ENCODE results near the gene CLPTM1L.

DNA sequence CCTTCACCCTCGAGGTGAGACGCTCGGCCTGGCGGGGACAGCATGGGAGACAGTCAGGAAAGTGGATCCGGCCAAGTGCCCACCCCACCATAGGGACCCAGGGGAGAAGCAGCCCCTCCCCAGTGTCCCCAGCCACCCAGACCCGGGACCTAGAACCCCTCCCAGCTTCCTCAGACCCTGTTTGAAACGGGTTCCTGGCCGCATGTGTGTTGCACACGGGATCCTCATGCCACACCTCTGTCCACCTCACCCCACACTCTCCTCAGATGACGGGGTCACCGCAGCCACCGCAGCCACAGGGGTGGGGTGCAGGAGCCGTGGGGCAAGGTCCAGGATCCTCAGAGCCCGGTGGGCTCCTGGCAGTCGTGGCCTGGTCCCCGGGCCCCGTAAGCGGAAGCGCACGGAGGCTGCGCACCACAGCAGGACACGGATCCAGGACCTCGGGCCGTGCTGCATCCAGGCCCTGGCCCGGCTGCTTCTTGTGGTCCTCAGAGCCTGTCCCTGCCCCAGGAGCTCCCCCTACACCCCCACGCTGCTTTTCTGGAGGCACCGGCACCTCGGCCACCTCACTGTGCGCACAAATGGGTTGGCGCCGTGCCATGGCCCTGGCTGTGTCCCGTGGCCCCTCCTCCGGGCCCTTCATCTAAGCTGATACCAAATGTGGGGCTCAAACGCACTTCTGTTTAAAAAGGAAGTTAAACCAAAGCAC, 65.3 kb downstream of the CLPTM1L start:
- TF ChIP-seq, protein P1, sequence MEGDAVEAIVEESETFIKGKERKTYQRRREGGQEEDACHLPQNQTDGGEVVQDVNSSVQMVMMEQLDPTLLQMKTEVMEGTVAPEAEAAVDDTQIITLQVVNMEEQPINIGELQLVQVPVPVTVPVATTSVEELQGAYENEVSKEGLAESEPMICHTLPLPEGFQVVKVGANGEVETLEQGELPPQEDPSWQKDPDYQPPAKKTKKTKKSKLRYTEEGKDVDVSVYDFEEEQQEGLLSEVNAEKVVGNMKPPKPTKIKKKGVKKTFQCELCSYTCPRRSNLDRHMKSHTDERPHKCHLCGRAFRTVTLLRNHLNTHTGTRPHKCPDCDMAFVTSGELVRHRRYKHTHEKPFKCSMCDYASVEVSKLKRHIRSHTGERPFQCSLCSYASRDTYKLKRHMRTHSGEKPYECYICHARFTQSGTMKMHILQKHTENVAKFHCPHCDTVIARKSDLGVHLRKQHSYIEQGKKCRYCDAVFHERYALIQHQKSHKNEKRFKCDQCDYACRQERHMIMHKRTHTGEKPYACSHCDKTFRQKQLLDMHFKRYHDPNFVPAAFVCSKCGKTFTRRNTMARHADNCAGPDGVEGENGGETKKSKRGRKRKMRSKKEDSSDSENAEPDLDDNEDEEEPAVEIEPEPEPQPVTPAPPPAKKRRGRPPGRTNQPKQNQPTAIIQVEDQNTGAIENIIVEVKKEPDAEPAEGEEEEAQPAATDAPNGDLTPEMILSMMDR (conservative IDR thresholded peaks at IDR 0.05 in 1 of 2, IDR thresholded peaks at IDR 0.05 in 1 of 2; ENCODE audit: extremely low read depth in 1 of 2, insufficient read depth in 1 of 2, low read depth in 1 of 2, low read length in 2 of 2) = no peak
- TF ChIP-seq EZH2 (IDR thresholded peaks at IDR 0.05; ENCODE audit: borderline replicate concordance, low read length) = no peak

Data from mammary epithelial cell (primary cell).